ENCODE results near the gene TIGD6.

- TF ChIP-seq CTCF (IDR thresholded peaks at IDR 0.05), result no peak
- TF ChIP-seq POLR2A (IDR thresholded peaks at IDR 0.05), result no peak
Observed at GRCh38 chr5:149966946-149967345, 33.5 kb downstream of the TIGD6 start.
